SH-SY5Y (cell line): ENCODE data around the gene GCHFR.

Experiments
- GATA2 ChIP-seq: IDR thresholded peaks from 2 replicates; pipeline ENCODE4 v1.6.1; 2011; ENCODE audit warnings: mild to moderate bottlenecking, low read depth, low read length
- GATA3 ChIP-seq: IDR thresholded peaks from 2 replicates; pipeline ENCODE4 v1.6.1; 2011; ENCODE audit warnings: low read depth, mild to moderate bottlenecking, low read length, moderate library complexity

GRCh38 chr15:40796512-40796911, 32.6 kb downstream of the GCHFR start:
- TF ChIP-seq GATA2 (no peak), GATA3 (no peak)
